Measurements from ENCODE around the gene ARR3. TPM values are rescaled to one million over a fixed set of nuclear protein-coding genes. Genes with fewer than 3 reads are reported as not detected.
"Not testable (repeated sequence)": the region's sequence is repeated elsewhere in the genome, so short reads cannot be mapped to it uniquely, and the experiment has no call there.

Gene ARR3
- total and polyA plus RNA-seq, 4 donors: 0.45 TPM; not detected in 3

- Histone ChIP-seq H3K4me3 (ENCODE audit: low read depth, low read length) (no peak overlapping the region), H3K4me1 (ENCODE audit: control insufficient read depth, insufficient read depth, low read length) (no peaks in the 10 kb centered on the region), H3K27ac (ENCODE audit: low read depth, low read length) (no peak overlapping the region), H3K27me3 (ENCODE audit: control insufficient read depth, insufficient read depth, low read length) (no peaks in the 10 kb centered on the region), H3K36me3 (ENCODE audit: control insufficient read depth, insufficient read depth, low read length) (no peaks in the 10 kb centered on the region), H3K9me3 (ENCODE audit: control insufficient read depth, insufficient read depth, low read length) (no peaks in the 10 kb centered on the region)
- DNase-seq (ENCODE audit: low read depth in 4 of 6, low spot score in 6 of 6): no peak
- no CpG with 5 or more reads among the region's 3 CpGs for WGBS (ENCODE audit: insufficient coverage)
Observed at GRCh38 chrX:70301716-70302115, 33.6 kb downstream of the ARR3 start.

DNA sequence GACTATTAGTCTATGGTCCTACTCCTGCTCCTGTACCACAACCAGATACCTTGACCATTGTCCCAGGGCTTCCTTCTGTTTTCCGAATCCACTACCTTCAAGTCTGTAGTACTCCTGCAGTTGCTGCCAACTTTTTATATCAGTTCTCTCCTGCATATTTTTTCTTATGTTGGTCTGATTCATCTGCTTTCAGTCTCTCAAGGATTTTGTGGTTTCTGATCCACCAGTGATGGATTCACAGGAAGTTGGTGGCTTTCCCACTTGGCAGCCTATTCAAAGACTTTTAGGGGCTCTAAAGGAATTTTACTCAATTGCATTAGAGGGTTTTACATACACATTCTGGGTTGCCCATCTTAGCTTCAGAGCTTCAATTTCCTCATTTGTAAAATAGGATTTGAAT lies 45.4 kb downstream of the ARR3 start:
- 86% methylated on average over 1 of the region's 1 CpG for WGBS (ENCODE audit: insufficient coverage)
- H3K4me1 ChIP-seq (ENCODE audit: control insufficient read depth, insufficient read depth, low read length): no peaks in the 10 kb centered on the region
- no peaks in the 10 kb centered on the region for H3K36me3 ChIP-seq (ENCODE audit: control insufficient read depth, insufficient read depth, low read length)
- no peak for DNase-seq (ENCODE audit: low read depth in 4 of 6, low spot score in 6 of 6)
- H3K4me3 ChIP-seq (ENCODE audit: low read depth, low read length): no peak overlapping the region
- H3K9me3 ChIP-seq (ENCODE audit: control insufficient read depth, insufficient read depth, low read length): peaks cover 2% of the 10 kb centered on the region
- H3K27ac ChIP-seq (ENCODE audit: low read depth, low read length): no peak overlapping the region
- no peaks in the 10 kb centered on the region for H3K27me3 ChIP-seq (ENCODE audit: control insufficient read depth, insufficient read depth, low read length)

GRCh38 chrX:70322784-70323183 lies 54.6 kb downstream of the ARR3 start:
- Histone ChIP-seq H3K4me3 (ENCODE audit: low read depth, low read length) (no peak overlapping the region), H3K36me3 (ENCODE audit: control insufficient read depth, insufficient read depth, low read length) (no peaks in the 10 kb centered on the region), H3K4me1 (ENCODE audit: control insufficient read depth, insufficient read depth, low read length) (no peaks in the 10 kb centered on the region), H3K9me3 (ENCODE audit: control insufficient read depth, insufficient read depth, low read length) (no peaks in the 10 kb centered on the region), H3K27me3 (ENCODE audit: control insufficient read depth, insufficient read depth, low read length) (no peaks in the 10 kb centered on the region), H3K27ac (ENCODE audit: low read depth, low read length) (no peak overlapping the region)
- DNase-seq (ENCODE audit: low read depth in 4 of 6, low spot score in 6 of 6): no peak
- 77% methylated on average over 4 of the region's 4 CpGs for WGBS (ENCODE audit: insufficient coverage)

GRCh38 chrX:70323628-70324027 lies 55.5 kb downstream of the ARR3 start:
- not testable (repeated sequence) for H3K9me3 ChIP-seq (ENCODE audit: control insufficient read depth, insufficient read depth, low read length); DNase-seq (ENCODE audit: low read depth in 4 of 6, low spot score in 6 of 6); H3K4me3 ChIP-seq (ENCODE audit: low read depth, low read length); H3K36me3 ChIP-seq (ENCODE audit: control insufficient read depth, insufficient read depth, low read length); H3K27me3 ChIP-seq (ENCODE audit: control insufficient read depth, insufficient read depth, low read length); H3K4me1 ChIP-seq (ENCODE audit: control insufficient read depth, insufficient read depth, low read length); H3K27ac ChIP-seq (ENCODE audit: low read depth, low read length)
- 100% methylated on average over 1 of the region's 6 CpGs for WGBS (ENCODE audit: insufficient coverage)

GRCh38 chrX:70324326-70324725 lies 56.2 kb downstream of the ARR3 start:
- no CpG with 5 or more reads among the region's 2 CpGs for WGBS (ENCODE audit: insufficient coverage)
- Histone ChIP-seq H3K4me3 (ENCODE audit: low read depth, low read length) (no peak overlapping the region), H3K27me3 (ENCODE audit: control insufficient read depth, insufficient read depth, low read length) (no peaks in the 10 kb centered on the region)

DNA sequence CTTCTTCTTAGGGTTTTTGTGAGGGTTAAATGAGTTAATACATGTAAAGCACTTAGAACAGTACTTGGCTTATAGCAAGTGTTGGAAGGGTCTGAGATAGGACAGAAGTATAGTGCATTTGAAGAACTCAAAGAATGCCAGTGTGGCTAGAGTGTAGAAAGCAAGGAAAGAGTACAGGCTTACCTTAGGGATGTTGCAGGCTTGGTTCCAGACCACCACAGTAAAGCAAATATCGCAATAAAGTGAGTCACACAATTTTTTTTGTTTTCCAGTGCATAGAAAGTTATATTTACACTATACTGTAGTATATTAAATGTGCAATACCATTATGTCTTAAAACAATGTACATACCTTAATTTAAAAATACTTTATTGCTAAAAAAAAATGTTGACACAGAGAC lies 63.0 kb downstream of the ARR3 start:
- WGBS (ENCODE audit: insufficient coverage): no CpG with 5 or more reads among the region's 1 CpG

More at GRCh38 chrX:70324326-70324725, 56.2 kb downstream of the ARR3 start:
- DNase-seq (ENCODE audit: low read depth in 4 of 6, low spot score in 6 of 6): no peak
- Histone ChIP-seq H3K4me1 (ENCODE audit: control insufficient read depth, insufficient read depth, low read length) (no peaks in the 10 kb centered on the region), H3K9me3 (ENCODE audit: control insufficient read depth, insufficient read depth, low read length) (no peaks in the 10 kb centered on the region), H3K27ac (ENCODE audit: low read depth, low read length) (no peak overlapping the region), H3K36me3 (ENCODE audit: control insufficient read depth, insufficient read depth, low read length) (no peaks in the 10 kb centered on the region)

More for the DNA sequence above, 63.0 kb downstream of the ARR3 start:
- H3K4me1 ChIP-seq (ENCODE audit: control insufficient read depth, insufficient read depth, low read length): no peaks in the 10 kb centered on the region
- no peak for DNase-seq (ENCODE audit: low read depth in 4 of 6, low spot score in 6 of 6)
- no peaks in the 10 kb centered on the region for H3K36me3 ChIP-seq (ENCODE audit: control insufficient read depth, insufficient read depth, low read length)
- H3K4me3 ChIP-seq (ENCODE audit: low read depth, low read length): no peak overlapping the region
- no peaks in the 10 kb centered on the region for H3K9me3 ChIP-seq (ENCODE audit: control insufficient read depth, insufficient read depth, low read length)
- H3K27ac ChIP-seq (ENCODE audit: low read depth, low read length): no peak overlapping the region
- H3K27me3 ChIP-seq (ENCODE audit: control insufficient read depth, insufficient read depth, low read length): no peaks in the 10 kb centered on the region

Small RNAs within 50 kb of the gene (small RNA-seq; reads per million reads assigned to genes)
- gene RNA5SP507 (ENCODE audit: low replicate concordance): 0.06 reads per million

Other genes starting within 250 kb of the ARR3 start
- gene AWAT2, start 218.4 kb upstream of the ARR3 start, total RNA-seq: not detected
- gene AWAT2, start 218.4 kb upstream of the ARR3 start, polyA plus RNA-seq (ENCODE audit: insufficient read length in 2 of 2): not detected
- gene OTUD6A, start 205.9 kb upstream of the ARR3 start, total RNA-seq: not detected
- not detected for gene OTUD6A, start 205.9 kb upstream of the ARR3 start, polyA plus RNA-seq (ENCODE audit: insufficient read length in 2 of 2)
- gene IGBP1, start 134.9 kb upstream of the ARR3 start, total RNA-seq: 10 to 100 TPM; 65.2 to 79.5 TPM
- 10 to 100 TPM; 65.9 to 73.7 TPM for gene IGBP1, start 134.9 kb upstream of the ARR3 start, polyA plus RNA-seq (ENCODE audit: insufficient read length in 2 of 2)
- gene DGAT2L6, start 90.9 kb upstream of the ARR3 start, total RNA-seq: not detected
- not detected for gene DGAT2L6, start 90.9 kb upstream of the ARR3 start, polyA plus RNA-seq (ENCODE audit: insufficient read length in 2 of 2)
- not detected for gene AWAT1, start 33.7 kb upstream of the ARR3 start, total RNA-seq
- gene AWAT1, start 33.7 kb upstream of the ARR3 start, polyA plus RNA-seq (ENCODE audit: insufficient read length in 2 of 2): not detected
- under 1 TPM; 0.06 to 0.30 TPM for gene P2RY4, start 8.1 kb upstream of the ARR3 start, total RNA-seq
- under 1 TPM; 0.16 to 0.17 TPM for gene P2RY4, start 8.1 kb upstream of the ARR3 start, polyA plus RNA-seq (ENCODE audit: insufficient read length in 2 of 2)
- gene RAB41, start 13.8 kb downstream of the ARR3 start, total RNA-seq: not detected
- gene RAB41, start 13.8 kb downstream of the ARR3 start, polyA plus RNA-seq (ENCODE audit: insufficient read length in 2 of 2): 1 to 10 TPM; 1.9 to 2.2 TPM
- 10 to 100 TPM; 44.9 to 55.8 TPM for gene PDZD11, start 21.6 kb downstream of the ARR3 start, total RNA-seq
- 10 to 100 TPM; 71.5 to 82.2 TPM for gene PDZD11, start 21.6 kb downstream of the ARR3 start, polyA plus RNA-seq (ENCODE audit: insufficient read length in 2 of 2)
- 1 to 10 TPM; 6.3 to 8.8 TPM for gene KIF4A, start 21.8 kb downstream of the ARR3 start, total RNA-seq
- 1 to 10 TPM; 9.4 to 9.6 TPM for gene KIF4A, start 21.8 kb downstream of the ARR3 start, polyA plus RNA-seq (ENCODE audit: insufficient read length in 2 of 2)
- gene GDPD2, start 155.0 kb downstream of the ARR3 start, total RNA-seq: 1 to 10 TPM; 6.5 to 9.6 TPM
- gene GDPD2, start 155.0 kb downstream of the ARR3 start, polyA plus RNA-seq (ENCODE audit: insufficient read length in 2 of 2): 10 to 100 TPM; 35.0 to 45.3 TPM
- 10 to 100 TPM; 27.3 to 40.5 TPM for gene DLG3, start 176.5 kb downstream of the ARR3 start, total RNA-seq
- gene DLG3, start 176.5 kb downstream of the ARR3 start, polyA plus RNA-seq (ENCODE audit: insufficient read length in 2 of 2): 10 to 100 TPM; 47.9 to 50.1 TPM

Data from spinal cord (tissue), 10 donors.